Brain microvascular endothelial cell (primary cell): Measurements from ENCODE around the gene DNAJC17.

Source experiments
- DNase-seq: peaks from one replicate; pipeline ENCODE4 v3.0.0-alpha.2; 2020
- H3K27ac ChIP-seq: fragments of 250-450 bp; sonication (Bioruptor Pico); 2 replicates; pipeline ENCODE4 v1.5.1; 2020; ENCODE audit warnings: mild to moderate bottlenecking, moderate library complexity
- H3K27me3 ChIP-seq: fragments of 250-450 bp; sonication (Bioruptor Pico); replicated peaks from 2 replicates; pipeline ENCODE4 v1.5.1; 2020; ENCODE audit warnings: mild to moderate bottlenecking
- H3K36me3 ChIP-seq: fragments of 250-450 bp; sonication (Bioruptor Pico); replicated peaks from 2 replicates; pipeline ENCODE4 v1.5.1; 2020; ENCODE audit warnings: mild to moderate bottlenecking
- H3K4me3 ChIP-seq: 2 replicates; pipeline ENCODE4 v1.5.1; 2011; ENCODE audit warnings: low read depth, mild to moderate bottlenecking, control low read depth, low read length, moderate library complexity
- in situ Hi-C: cut with HindIII; loops from 2 replicates; pipeline ENCODE4 v1.10.0; 2017; ENCODE audit warnings: low sequenced_read_pairs, low pct_ligation_motif_present
- TF ChIP-seq, protein P1 (sequence below): IDR thresholded peaks from 2 replicates; pipeline ENCODE4 v1.5.1; 2011; ENCODE audit warnings: low read depth, mild to moderate bottlenecking, moderate library complexity, low read length, control low read depth, inconsistent platforms; ENCODE audit errors: missing control alignments

The DNAJC17 gene

DNA sequence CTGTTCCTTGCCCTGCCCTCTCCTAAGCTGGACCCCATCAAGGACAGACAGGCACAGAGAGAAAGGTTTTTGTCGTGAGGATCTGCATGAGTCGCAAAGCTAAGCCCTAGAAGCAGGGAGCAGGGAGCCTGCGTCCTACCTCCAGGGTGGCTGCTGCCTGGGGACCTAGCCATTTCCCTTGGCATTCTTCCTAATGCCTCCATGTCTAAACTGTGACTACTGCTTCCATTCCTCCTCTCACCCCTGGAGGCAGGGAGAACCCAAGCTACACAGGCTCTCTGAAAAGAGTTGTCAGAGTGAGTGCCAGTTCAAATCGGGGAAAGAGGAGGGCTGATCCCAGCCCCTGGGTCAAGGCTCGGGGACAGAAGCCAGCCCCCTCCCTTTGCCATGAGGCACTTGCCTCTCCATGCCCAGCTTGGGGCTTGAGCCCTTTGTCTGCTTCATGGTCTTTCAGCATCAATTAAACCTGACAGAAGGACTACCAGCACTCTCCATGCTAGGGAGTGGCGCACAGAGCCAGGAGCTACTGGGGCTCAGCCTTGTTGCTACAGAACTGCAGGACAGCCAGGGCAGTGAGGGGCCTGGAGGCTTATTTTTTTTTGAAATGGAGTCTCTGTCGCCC, 41.0 kb downstream of the DNAJC17 start:
- Histone ChIP-seq H3K27me3 (no peaks in the 10 kb centered on the region), H3K4me3 (no peak overlapping the region), H3K27ac (no peak overlapping the region), H3K36me3 (no peaks in the 10 kb centered on the region)
- TF ChIP-seq, protein P1, sequence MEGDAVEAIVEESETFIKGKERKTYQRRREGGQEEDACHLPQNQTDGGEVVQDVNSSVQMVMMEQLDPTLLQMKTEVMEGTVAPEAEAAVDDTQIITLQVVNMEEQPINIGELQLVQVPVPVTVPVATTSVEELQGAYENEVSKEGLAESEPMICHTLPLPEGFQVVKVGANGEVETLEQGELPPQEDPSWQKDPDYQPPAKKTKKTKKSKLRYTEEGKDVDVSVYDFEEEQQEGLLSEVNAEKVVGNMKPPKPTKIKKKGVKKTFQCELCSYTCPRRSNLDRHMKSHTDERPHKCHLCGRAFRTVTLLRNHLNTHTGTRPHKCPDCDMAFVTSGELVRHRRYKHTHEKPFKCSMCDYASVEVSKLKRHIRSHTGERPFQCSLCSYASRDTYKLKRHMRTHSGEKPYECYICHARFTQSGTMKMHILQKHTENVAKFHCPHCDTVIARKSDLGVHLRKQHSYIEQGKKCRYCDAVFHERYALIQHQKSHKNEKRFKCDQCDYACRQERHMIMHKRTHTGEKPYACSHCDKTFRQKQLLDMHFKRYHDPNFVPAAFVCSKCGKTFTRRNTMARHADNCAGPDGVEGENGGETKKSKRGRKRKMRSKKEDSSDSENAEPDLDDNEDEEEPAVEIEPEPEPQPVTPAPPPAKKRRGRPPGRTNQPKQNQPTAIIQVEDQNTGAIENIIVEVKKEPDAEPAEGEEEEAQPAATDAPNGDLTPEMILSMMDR: no peak
- in situ Hi-C loops: no loop called here
- DNase-seq: no peak

DNA sequence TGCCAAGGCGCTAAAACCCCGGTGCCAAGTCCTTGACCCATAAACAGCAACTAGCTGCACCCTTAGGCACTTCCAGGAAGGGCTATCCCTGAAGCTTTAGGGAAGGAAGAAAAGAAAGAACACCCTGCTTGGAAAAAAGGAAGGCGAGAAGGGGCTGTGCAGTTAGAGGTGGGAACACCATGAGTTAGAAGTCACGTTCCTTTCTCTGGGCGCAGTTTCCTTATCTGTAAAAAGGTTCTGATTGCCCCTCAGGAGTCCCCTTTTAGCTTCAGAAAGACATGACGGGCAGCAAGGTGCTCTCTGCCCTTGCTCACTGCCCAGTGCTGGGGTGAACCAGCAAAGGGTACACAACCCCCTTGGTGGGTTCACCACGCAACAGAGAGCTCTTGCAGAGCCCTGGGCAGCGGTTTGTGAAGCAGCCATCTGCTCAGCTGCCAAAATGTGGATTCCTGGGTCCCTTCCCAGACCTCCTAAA, 42.6 kb downstream of the DNAJC17 start:
- TF ChIP-seq, protein P1: no peak
- DNase-seq: no peak
- in situ Hi-C loops: no loop called here
- Histone ChIP-seq H3K36me3 (no peaks in the 10 kb centered on the region), H3K27me3 (no peaks in the 10 kb centered on the region), H3K27ac (no peak overlapping the region), H3K4me3 (peak overlapping the region; percentile 50)

DNA sequence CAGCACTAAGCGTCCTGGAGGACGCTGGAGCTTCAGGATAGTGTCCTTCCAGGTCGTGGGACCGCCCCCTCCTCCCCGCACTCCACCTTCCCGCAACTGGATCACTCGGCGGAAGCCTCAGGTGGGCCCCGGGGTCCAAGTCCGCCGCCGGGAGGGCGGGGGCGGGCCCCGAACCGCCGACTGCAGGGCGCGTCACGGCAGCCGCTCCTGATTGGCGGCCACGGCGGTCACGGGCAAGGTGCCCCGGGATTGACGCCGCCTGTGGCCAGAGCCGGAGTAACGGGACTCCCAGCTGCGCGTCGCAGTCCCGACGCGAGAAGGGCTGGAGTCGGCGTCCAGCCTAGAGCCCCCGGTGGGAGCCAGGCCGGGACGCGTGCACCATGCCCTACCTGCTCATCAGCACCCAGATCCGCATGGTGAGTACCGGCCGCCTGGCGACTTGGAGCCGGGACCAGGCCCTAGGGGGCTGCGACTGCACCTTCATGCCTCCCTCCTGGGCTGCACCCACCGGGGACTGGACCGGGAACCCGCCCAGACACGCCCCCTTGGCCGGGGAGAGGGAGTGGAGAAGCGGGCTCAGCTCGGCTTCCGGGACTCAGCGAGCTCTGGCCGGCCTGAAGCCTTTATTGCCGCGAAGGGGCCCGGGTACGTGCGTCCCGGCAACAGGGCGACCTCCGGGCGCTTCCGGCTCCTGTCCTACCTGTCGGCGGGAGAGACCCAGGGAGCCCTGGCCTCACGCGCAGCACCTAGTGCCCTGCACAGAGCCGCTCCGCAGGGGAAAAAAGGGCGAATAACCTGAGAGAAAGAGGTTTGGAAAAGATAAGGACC, 43.3 kb downstream of the DNAJC17 start, which contains the start of gene GCHFR:
Gene GCHFR (plus strand): TSS at position 268 of the 828 bp plus-strand sequence. CDS start 113 bp downstream, at position 381.
- peak; percentile 18 for DNase-seq
- TF ChIP-seq, protein P1: peak; percentile 42
- Histone ChIP-seq H3K36me3 (no peaks in the 10 kb centered on the region), H3K27me3 (no peaks in the 10 kb centered on the region), H3K27ac (no peak within 1 kb of the TSS), H3K4me3 (peak within 1 kb of the TSS; percentile 50)
- in situ Hi-C loops: no loop called here

DNA sequence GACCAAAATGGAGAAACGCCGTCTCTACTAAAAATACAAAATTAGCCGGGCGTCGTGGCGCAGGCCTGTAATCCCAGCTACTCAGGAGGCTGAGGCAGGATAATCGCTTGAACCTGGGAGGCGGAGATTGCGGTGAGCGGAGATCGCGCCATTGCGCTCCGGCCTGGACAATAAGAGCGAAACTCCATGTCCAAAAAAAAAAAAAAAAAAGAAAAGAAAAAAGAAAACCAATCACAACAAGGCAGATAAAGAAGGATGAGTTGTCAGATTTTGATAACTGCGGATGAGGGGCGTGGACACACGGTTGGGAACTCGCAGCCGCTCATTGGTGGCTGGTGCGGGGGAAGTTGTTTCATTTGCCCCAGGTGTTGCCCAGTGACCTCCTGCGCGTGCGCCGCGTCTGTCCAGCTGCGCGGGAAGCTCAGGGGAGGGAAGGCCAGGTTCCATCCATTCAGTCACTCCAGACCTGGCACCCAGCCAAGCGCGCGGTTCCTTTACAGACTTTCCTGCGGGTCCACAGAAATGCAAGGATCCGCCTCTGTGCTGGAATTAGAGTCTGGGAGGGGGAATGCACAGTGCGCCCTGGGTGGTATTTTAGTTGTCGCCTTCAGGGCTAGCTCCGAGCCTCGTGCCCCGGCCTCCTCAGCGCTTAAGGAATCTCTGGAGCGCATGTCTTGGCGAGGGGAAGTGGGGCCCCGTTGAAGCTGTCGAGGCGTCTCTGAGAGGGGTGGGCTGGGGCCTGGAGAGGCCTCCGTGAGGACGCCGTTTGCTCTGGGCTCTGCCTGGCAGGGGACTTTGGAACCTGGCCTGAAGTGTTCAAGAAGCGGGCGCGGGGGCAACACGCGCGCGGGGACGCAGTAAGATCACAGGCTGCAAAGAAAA, 44.1 kb downstream of the DNAJC17 start:
- in situ Hi-C loops: no loop called here
- DNase-seq: no peak
- no peaks in the 10 kb centered on the region for H3K36me3 ChIP-seq
- H3K4me3 ChIP-seq: peak overlapping the region; percentile 50
- TF ChIP-seq, protein P1: no peak
- no peaks in the 10 kb centered on the region for H3K27me3 ChIP-seq
- no peak overlapping the region for H3K27ac ChIP-seq

DNA sequence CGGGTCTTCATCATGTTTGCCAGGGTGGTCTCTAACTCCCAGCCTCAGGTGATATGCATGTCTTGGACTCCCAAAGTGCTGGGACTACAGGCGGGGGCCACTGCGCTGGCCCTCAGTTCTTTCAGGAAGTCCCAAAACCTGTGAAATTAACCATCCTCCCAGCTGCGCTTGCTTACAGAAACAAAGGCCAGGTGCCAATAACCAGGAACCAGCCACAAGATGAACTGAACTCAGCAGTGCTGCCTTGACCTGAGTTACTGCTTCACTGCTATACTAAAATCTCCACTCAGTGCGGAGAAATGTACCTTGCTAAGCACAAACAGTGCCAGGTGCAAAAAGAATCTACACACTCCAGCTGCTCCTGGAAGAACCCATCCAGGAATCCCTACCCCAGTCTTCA, 47.3 kb downstream of the DNAJC17 start:
- no peak for DNase-seq
- no peaks in the 10 kb centered on the region for H3K36me3 ChIP-seq
- in situ Hi-C loops: no loop called here
- TF ChIP-seq, protein P1: no peak
- H3K4me3 ChIP-seq: no peak overlapping the region
- H3K27ac ChIP-seq: no peak overlapping the region
- H3K27me3 ChIP-seq: no peaks in the 10 kb centered on the region
